ENCODE measurements around the gene TRAPPC4.

The TRAPPC4 gene

GRCh38 chr11:119029340-119030028 lies 10.9 kb downstream of the TRAPPC4 start:
- no peak overlapping the region for H3K4me2 ChIP-seq (ENCODE audit: insufficient read depth, low read length)
- peaks cover 16% of the 10 kb centered on the region for H3K4me1 ChIP-seq (ENCODE audit: insufficient read depth, low read length)
- no peak overlapping the region for H2AFZ ChIP-seq (ENCODE audit: low read depth, low read length)
- no peak overlapping the region for H3K27ac ChIP-seq (ENCODE audit: low read length)
- ATAC-seq (ENCODE audit: insufficient read depth, low read depth) (no peak), DNase-seq (no peak)
- H4K20me1 ChIP-seq (ENCODE audit: insufficient read depth, low read length): no peaks in the 10 kb centered on the region
- no peak overlapping the region for H3K4me3 ChIP-seq (ENCODE audit: low read depth in 1 of 2, low read length in 2 of 2)
- H3K36me3 ChIP-seq (ENCODE audit: insufficient read depth, low read length): peaks cover 10% of the 10 kb centered on the region
- H3K27me3 ChIP-seq (ENCODE audit: insufficient read depth, low read length, poor library complexity): no peaks in the 10 kb centered on the region
- no peaks in the 10 kb centered on the region for H3K79me2 ChIP-seq (ENCODE audit: insufficient read depth, low read length)
- H3K9me3 ChIP-seq (ENCODE audit: insufficient read depth, low read length, severe bottlenecking): no peaks in the 10 kb centered on the region
- no peak overlapping the region for H3K9ac ChIP-seq (ENCODE audit: low read depth, low read length)
- no peak for TF ChIP-seq EZH2 (IDR thresholded peaks at IDR 0.05; ENCODE audit: borderline replicate concordance, low read depth, low read length, severe bottlenecking)
- no peak for TF ChIP-seq CTCF (IDR thresholded peaks at IDR 0.05; ENCODE audit: borderline replicate concordance, extremely low read depth, low read length, poor library complexity, severe bottlenecking)

- no peak for TF ChIP-seq CTCF (IDR thresholded peaks at IDR 0.05; ENCODE audit: borderline replicate concordance, extremely low read depth, low read length, poor library complexity, severe bottlenecking)
- no peak for TF ChIP-seq EZH2 (IDR thresholded peaks at IDR 0.05; ENCODE audit: borderline replicate concordance, low read depth, low read length, severe bottlenecking)
- no peaks in the 10 kb centered on the region for H4K20me1 ChIP-seq (ENCODE audit: insufficient read depth, low read length)
- H3K4me1 ChIP-seq (ENCODE audit: insufficient read depth, low read length): peaks cover 16% of the 10 kb centered on the region
- H3K27me3 ChIP-seq (ENCODE audit: insufficient read depth, low read length, poor library complexity): no peaks in the 10 kb centered on the region
- no peak overlapping the region for H3K4me2 ChIP-seq (ENCODE audit: insufficient read depth, low read length)
- no peak overlapping the region for H3K9ac ChIP-seq (ENCODE audit: low read depth, low read length)
- no peak overlapping the region for H3K4me3 ChIP-seq (ENCODE audit: low read depth in 1 of 2, low read length in 2 of 2)
- H3K9me3 ChIP-seq (ENCODE audit: insufficient read depth, low read length, severe bottlenecking): no peaks in the 10 kb centered on the region
- no peak overlapping the region for H3K27ac ChIP-seq (ENCODE audit: low read length)
- no peak for DNase-seq
- ATAC-seq (ENCODE audit: insufficient read depth, low read depth): no peak
- peaks cover 5% of the 10 kb centered on the region for H3K36me3 ChIP-seq (ENCODE audit: insufficient read depth, low read length)
- no peak overlapping the region for H2AFZ ChIP-seq (ENCODE audit: low read depth, low read length)
- H3K79me2 ChIP-seq (ENCODE audit: insufficient read depth, low read length): no peaks in the 10 kb centered on the region
Measured at GRCh38 chr11:119030029-119030328, 11.4 kb downstream of the TRAPPC4 start.

GRCh38 chr11:119030329-119031047 lies 11.9 kb downstream of the TRAPPC4 start, which contains the start of gene SLC37A4:
TSS of gene SLC37A4 (minus strand) at chr11:119030877.
- peak within 1 kb of the TSS; percentile 80 for H2AFZ ChIP-seq (ENCODE audit: low read depth, low read length)
- no peak within 1 kb of the TSS for H3K27ac ChIP-seq (ENCODE audit: low read length)
- DNase-seq (peak; percentile 74), ATAC-seq (ENCODE audit: insufficient read depth, low read depth) (peak; percentile 81)
- H3K4me3 ChIP-seq (ENCODE audit: low read depth in 1 of 2, low read length in 2 of 2): peak within 1 kb of the TSS in 1 of 2 experiments; percentile 53; a peak in 2 of 4 replicates
- peak within 1 kb of the TSS; percentile 68 for H3K4me2 ChIP-seq (ENCODE audit: insufficient read depth, low read length)
- no peaks in the 10 kb centered on the region for H3K9me3 ChIP-seq (ENCODE audit: insufficient read depth, low read length, severe bottlenecking)
- H3K36me3 ChIP-seq (ENCODE audit: insufficient read depth, low read length): no peaks in the 10 kb centered on the region
- peaks cover 16% of the 10 kb centered on the region for H3K4me1 ChIP-seq (ENCODE audit: insufficient read depth, low read length)
- TF ChIP-seq CTCF (IDR thresholded peaks at IDR 0.05; ENCODE audit: borderline replicate concordance, extremely low read depth, low read length, poor library complexity, severe bottlenecking) (no peak), EZH2 (IDR thresholded peaks at IDR 0.05; ENCODE audit: borderline replicate concordance, low read depth, low read length, severe bottlenecking) (no peak)
- H4K20me1 ChIP-seq (ENCODE audit: insufficient read depth, low read length): no peaks in the 10 kb centered on the region
- no peaks in the 10 kb centered on the region for H3K27me3 ChIP-seq (ENCODE audit: insufficient read depth, low read length, poor library complexity)
- H3K9ac ChIP-seq (ENCODE audit: low read depth, low read length): peak within 1 kb of the TSS; percentile 32
- no peaks in the 10 kb centered on the region for H3K79me2 ChIP-seq (ENCODE audit: insufficient read depth, low read length)

Measured in DND-41 (cell line).